HFFc6 (cell line): ENCODE data around the gene LAMA2. TPM values are rescaled to one million over a fixed set of nuclear protein-coding genes. Genes with fewer than 3 reads are reported as not detected.

Experiments
- DNase-seq: peaks from one replicate; pipeline ENCODE4 v3.0.0-alpha.2; 2018
- H3K27ac Mint-ChIP-seq: 2 replicates; pipeline ENCODE4 v1.8.0; 2020; ENCODE audit warnings: mild to moderate bottlenecking, mixed read lengths
- H3K27me3 Mint-ChIP-seq: 2 replicates; pipeline ENCODE4 v1.8.0; 2021; ENCODE audit warnings: mild to moderate bottlenecking, moderate library complexity, mixed read lengths; ENCODE audit not compliant: insufficient read depth
- H3K36me3 Mint-ChIP-seq: 2 replicates; pipeline ENCODE4 v1.8.0; 2021; ENCODE audit warnings: low read depth, mixed read lengths
- H3K4me1 Mint-ChIP-seq: 2 replicates; pipeline ENCODE4 v1.8.0; 2020; ENCODE audit warnings: low read depth, mixed read lengths
- H3K4me3 Mint-ChIP-seq: 2 replicates; pipeline ENCODE4 v1.8.0; 2020; ENCODE audit warnings: mild to moderate bottlenecking, moderate library complexity, mixed read lengths
- H3K9me3 Mint-ChIP-seq: 2 replicates; pipeline ENCODE4 v1.8.0; 2020; ENCODE audit warnings: mild to moderate bottlenecking, mixed read lengths
- total RNA-seq, 6 experiments: library from RNA; stranded (reverse); fragmentation: NEBNext Ultra II Directional; extraction: Animal tissue kit (Norgen Biotek cat#: 25700); gene quantifications; 2 replicates in 1 of 6; 3 replicates in 5 of 6; pipeline ENCODE4 v1.2.3, GENCODE V29; 2021
- TF ChIP-seq, protein P1 (sequence below): fragments of 200-600 bp; sonication (generic); IDR thresholded peaks from 2 replicates; pipeline ENCODE4 v1.5.0; 2021; ENCODE audit warnings: antibody characterized with exemption, mild to moderate bottlenecking

Gene LAMA2
- total RNA-seq, 6 experiments from 2014 or later, result 8.2 to 14.3 (median 10.5) TPM

GRCh38 chr6:129124347-129124746 lies 241.4 kb downstream of the LAMA2 start:
- H3K36me3 Mint-ChIP-seq, result no peaks in the 10 kb centered on the region

GRCh38 chr6:129130106-129130505 lies 247.2 kb downstream of the LAMA2 start:
- DNase-seq, result no peak
- no peaks in the 10 kb centered on the region for H3K36me3 Mint-ChIP-seq
- peaks cover 2% of the 10 kb centered on the region; the same call in 1 of the 2 replicates for H3K27me3 Mint-ChIP-seq
- peaks cover 14% of the 10 kb centered on the region for H3K4me1 Mint-ChIP-seq
- no peaks in the 10 kb centered on the region for H3K9me3 Mint-ChIP-seq
- no peak overlapping the region for H3K27ac Mint-ChIP-seq
- TF ChIP-seq, protein P1, sequence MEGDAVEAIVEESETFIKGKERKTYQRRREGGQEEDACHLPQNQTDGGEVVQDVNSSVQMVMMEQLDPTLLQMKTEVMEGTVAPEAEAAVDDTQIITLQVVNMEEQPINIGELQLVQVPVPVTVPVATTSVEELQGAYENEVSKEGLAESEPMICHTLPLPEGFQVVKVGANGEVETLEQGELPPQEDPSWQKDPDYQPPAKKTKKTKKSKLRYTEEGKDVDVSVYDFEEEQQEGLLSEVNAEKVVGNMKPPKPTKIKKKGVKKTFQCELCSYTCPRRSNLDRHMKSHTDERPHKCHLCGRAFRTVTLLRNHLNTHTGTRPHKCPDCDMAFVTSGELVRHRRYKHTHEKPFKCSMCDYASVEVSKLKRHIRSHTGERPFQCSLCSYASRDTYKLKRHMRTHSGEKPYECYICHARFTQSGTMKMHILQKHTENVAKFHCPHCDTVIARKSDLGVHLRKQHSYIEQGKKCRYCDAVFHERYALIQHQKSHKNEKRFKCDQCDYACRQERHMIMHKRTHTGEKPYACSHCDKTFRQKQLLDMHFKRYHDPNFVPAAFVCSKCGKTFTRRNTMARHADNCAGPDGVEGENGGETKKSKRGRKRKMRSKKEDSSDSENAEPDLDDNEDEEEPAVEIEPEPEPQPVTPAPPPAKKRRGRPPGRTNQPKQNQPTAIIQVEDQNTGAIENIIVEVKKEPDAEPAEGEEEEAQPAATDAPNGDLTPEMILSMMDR, result no peak
- no peak overlapping the region for H3K4me3 Mint-ChIP-seq

More at GRCh38 chr6:129124347-129124746, 241.4 kb downstream of the LAMA2 start:
- DNase-seq, result no peak
- Mint-ChIP-seq H3K27me3 (no peaks in the 10 kb centered on the region), H3K4me3 (no peak overlapping the region), H3K4me1 (peaks cover 17% of the 10 kb centered on the region), H3K9me3 (no peaks in the 10 kb centered on the region), H3K27ac (no peak overlapping the region)
- TF ChIP-seq, protein P1, result no peak

- no peaks in the 10 kb centered on the region for H3K36me3 Mint-ChIP-seq
- H3K4me1 Mint-ChIP-seq, result peaks cover 16% of the 10 kb centered on the region; the same call in 1 of the 2 replicates
- H3K4me3 Mint-ChIP-seq, result no peak overlapping the region
- TF ChIP-seq, protein P1, result no peak
- H3K27me3 Mint-ChIP-seq, result peaks cover 2% of the 10 kb centered on the region; the same call in 1 of the 2 replicates
- H3K27ac Mint-ChIP-seq, result no peak overlapping the region
- DNase-seq, result no peak
- H3K9me3 Mint-ChIP-seq, result no peaks in the 10 kb centered on the region
Measured at GRCh38 chr6:129130959-129131681, 248.2 kb downstream of the LAMA2 start.

DNA sequence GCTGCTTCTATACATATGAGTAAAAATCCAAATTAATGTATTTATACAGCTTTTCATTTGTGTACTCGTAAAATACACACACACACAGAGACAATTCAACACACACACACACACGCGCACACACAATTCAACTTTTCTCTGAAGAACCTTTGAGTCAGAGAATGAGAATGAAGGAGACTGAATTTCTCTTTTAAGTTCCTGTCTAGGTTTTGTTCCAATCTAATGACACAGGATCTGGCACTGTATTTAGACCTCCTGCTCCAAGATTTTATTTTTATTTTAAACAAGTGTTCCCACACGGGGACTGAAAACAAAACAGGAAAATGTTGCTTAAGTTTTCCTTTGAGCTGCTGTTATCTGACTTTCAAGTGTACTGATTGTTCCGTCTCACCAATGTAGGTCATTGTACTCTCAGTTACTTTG lies 250.8 kb downstream of the LAMA2 start:
- H3K4me3 Mint-ChIP-seq, result no peak overlapping the region
- H3K36me3 Mint-ChIP-seq, result no peaks in the 10 kb centered on the region
- DNase-seq, result no peak
- peaks cover 16% of the 10 kb centered on the region; the same call in 1 of the 2 replicates for H3K4me1 Mint-ChIP-seq
- H3K9me3 Mint-ChIP-seq, result no peaks in the 10 kb centered on the region
- TF ChIP-seq, protein P1, result no peak
- no peak overlapping the region for H3K27ac Mint-ChIP-seq
- H3K27me3 Mint-ChIP-seq, result peaks cover 2% of the 10 kb centered on the region; the same call in 1 of the 2 replicates

- TF ChIP-seq, protein P1, result no peak
- H3K9me3 Mint-ChIP-seq, result no peaks in the 10 kb centered on the region
- no peaks in the 10 kb centered on the region for H3K36me3 Mint-ChIP-seq
- H3K27me3 Mint-ChIP-seq, result peaks cover 2% of the 10 kb centered on the region; the same call in 1 of the 2 replicates
- no peak overlapping the region for H3K27ac Mint-ChIP-seq
- H3K4me1 Mint-ChIP-seq, result peaks cover 16% of the 10 kb centered on the region; the same call in 1 of the 2 replicates
- no peak for DNase-seq
- no peak overlapping the region for H3K4me3 Mint-ChIP-seq
Measured at GRCh38 chr6:129134535-129134934, 251.6 kb downstream of the LAMA2 start.
